ENCODE data around the gene RALB.

- TF ChIP-seq CTCF (IDR thresholded peaks at IDR 0.05; ENCODE audit: low read length) (no peak), EZH2 (optimal IDR thresholded peaks at IDR 0.05; ENCODE audit: low read depth, low read length) (no peak), EZH2phosphoT487 (IDR thresholded peaks at IDR 0.05; ENCODE audit: low read length) (no peak)
Observed at GRCh38 chr2:120320318-120320851, 67.7 kb downstream of the RALB start.
